HG02610 (cell line): ENCODE data around the gene ADGRG3.

Experiments
- ATAC-seq: cut with Tn5 transposase; IDR thresholded peaks from one replicate; pipeline ENCODE4 v1.9.1; 2021; ENCODE audit warnings: mild to moderate bottlenecking, moderate library complexity; ENCODE audit not compliant: unreplicated experiment

The ADGRG3 gene

GRCh38 chr16:57668263-57668571, at the start of gene ADGRG3:
TSS of gene ADGRG3 (plus strand) at chr16:57668306. CDS start at chr16:57668348, 42 bp downstream.
- no peak for ATAC-seq

- ATAC-seq = no peak
These were observed 48.9 kb upstream of the ADGRG3 start for GRCh38 chr16:57619133-57619605.

- no peak for ATAC-seq
These were observed 48.3 kb upstream of the ADGRG3 start for GRCh38 chr16:57619606-57620334.

- no peak for ATAC-seq
These were observed 47.5 kb upstream of the ADGRG3 start for GRCh38 chr16:57620335-57621231.

DNA sequence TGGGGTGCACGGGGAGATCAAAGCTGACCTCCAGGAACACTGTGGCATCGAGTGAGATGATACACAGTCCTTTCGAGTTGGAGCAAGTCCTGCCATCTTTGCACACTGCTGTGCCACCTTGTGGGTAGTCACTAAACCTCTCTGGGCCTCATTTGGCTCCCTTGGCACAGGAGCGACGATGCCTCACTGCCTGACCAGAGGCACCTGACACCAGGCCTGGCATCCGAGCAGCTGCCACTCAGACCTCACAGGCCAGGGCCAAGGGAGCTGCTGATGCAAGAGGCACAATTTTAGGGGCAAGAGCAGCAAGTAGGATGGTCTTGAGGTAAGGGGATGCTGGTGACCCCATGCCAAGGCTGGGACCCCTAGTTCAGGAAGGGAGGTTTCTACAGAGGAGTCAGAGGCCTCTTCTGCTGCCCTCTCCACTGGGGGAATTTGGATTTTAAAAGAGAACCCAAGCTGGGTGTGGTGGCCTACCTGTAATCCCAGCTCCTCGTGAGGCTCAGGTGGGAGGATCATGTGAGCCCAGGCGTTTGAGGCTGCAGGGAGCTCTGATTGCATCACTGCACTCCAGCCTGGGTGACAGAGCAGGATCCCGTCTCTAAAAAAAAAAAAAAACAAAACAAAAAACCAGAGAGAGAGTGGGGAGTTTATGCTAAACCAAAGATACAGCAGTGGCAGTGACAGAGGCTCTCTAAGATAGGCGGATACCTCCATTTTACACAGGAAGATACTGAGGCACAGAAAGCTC, 46.4 kb upstream of the ADGRG3 start:
- ATAC-seq = no peak

DNA sequence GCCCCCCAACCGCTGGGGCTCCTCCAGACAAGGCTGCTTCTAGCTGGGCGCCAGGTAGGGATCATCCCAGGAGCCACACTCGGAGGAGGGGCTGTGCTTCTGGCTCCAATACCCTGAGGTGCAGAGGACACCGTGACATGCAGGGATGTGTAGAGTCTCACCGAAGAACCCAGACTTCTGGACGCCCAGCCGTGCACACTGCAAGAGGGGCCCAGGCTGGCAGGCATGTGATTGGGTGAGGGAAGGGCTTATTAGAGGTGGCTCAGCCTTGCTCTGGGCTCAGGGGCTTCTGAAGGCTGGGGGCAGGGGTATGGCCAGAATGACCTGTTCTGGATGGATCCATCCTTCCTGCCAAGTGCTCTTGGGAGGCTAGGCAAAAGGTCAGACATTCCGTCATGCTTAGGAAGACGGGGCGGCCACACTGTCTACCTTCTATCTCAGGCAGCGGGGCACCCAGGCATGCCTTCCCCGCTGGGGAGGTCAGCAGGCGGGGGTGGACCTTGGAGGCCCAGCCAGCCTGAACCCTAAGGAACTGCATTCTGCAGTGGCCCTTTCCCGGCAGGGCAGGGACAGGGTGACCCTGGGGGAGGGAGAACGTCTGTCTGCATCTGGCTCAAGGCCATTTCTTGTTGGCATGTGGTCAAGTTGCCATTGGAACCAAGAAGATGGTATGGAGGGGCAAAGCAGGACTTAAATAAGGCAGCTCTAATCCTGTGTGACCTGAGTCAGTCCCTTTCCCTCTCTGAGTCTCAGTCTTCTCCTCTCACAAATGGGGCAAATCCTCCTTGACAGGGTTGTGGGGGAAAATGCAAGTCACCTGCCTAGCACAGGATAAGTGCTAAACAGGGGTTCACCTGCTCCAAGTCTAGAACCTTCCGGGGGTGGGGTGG, 45.5 kb upstream of the ADGRG3 start:
- no peak for ATAC-seq

DNA sequence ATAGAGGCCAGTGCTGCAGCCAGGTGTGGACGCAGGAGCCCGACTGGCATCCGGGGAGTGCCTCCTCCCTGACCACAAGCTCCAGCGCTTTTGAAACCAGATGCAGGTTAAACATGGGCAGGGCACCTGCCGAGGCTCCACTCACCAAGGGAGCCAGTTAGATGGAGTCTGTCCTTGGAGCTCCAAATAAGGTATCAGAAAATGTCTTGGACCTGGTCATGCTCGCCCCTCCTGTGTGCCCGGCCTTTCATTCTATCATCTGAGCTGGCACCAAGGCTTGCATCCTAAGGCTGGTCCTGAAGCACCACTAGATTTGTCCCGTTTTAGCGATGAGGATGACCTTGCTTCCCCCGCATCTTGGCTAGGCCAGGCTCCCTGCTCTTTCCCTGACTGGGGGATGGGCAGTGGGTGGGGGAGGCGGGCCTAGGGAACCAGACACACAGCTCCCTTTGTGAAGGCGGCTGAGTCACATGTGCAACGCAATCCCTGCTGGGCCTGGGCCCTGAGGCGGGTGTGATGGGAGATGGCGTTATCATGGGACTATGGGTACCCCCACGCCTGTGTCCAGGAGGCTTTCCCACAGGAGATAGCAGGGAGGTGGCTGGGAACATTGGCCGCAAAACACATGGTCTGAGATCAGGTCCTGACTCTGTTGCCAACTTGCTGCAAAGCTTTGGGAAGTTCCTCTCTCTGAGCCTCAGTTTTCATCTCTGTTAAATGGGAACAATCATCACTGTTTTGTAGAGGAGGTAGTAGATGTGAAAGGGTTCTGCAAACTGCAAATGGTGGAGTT, 44.7 kb upstream of the ADGRG3 start:
- no peak for ATAC-seq

DNA sequence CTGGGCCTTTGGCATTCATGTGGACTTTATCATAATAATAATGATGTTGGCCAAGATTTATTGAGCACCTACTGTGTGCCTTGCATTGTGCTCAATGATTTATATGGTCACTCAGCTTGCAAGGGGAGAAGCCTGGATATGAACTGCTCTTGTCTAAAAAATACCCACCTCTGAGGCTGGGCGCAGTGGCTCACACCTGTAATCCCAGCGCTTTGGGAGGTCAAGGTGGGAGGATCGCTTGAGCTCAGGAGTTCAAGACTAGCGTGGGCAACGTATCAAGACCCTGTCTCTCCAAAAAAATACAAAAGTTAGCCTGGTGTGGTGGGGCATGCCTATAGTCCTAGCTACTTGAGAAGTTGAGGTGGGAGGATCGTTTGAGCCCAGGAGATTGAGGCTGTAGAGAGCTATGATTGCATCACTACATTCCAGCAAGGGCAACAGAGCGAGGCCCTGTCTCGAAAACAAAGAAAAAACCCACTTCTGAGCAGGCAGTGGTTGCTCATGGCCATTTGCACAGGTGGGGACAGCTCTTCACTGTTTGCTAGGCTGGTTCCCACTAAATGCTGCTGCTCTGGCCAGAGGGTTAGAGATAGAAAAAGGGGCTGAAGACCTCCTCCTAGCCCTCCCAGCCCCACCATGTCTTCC, 43.9 kb upstream of the ADGRG3 start:
- no peak for ATAC-seq

GRCh38 chr16:57624806-57625500, 43.2 kb upstream of the ADGRG3 start:
- ATAC-seq = no peak

DNA sequence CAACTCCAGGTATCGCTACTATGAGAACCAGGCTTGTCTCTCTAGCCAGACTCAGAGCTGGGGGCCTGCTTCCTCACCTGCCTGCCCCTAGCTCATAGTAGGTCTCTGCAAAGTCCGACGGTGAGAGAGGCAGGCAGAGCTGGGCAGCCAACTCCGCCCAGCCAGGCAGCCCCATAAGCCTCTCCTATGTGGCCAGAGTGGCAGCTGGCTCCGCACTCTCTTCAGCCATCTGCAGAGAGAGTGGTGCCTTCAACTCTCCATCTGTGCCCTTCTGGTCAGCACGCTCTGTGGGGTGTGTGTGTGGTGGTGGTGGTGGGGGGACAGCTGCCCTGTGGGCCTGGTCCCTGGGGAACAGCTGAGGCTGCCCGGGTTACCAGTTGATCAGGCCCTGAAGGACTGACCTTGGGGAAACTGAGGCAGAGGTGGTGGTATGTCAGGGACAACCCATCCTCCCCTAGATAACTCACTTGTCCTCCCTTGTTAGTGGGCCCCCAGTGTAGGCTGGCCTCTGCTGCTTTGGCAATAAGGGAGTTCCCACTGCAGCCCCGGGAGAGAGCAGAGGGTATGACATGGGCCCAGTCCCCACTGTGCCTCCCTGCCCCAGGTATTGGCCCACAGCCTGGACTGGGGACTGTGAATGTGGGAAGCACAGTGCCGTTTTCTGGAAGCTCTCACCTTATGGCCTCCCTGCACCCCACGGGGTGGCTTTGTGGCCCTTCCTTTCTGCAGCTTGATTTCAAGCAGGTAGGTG, 41.5 kb upstream of the ADGRG3 start:
- no peak for ATAC-seq

GRCh38 chr16:57627184-57627871, 40.8 kb upstream of the ADGRG3 start:
- ATAC-seq = no peak

GRCh38 chr16:57628008-57628781, 39.9 kb upstream of the ADGRG3 start, which contains the start of gene ADGRG1:
TSS of gene ADGRG1 (plus strand) at chr16:57628630. CDS start at chr16:57650288, 21,658 bp downstream.
- ATAC-seq = no peak

DNA sequence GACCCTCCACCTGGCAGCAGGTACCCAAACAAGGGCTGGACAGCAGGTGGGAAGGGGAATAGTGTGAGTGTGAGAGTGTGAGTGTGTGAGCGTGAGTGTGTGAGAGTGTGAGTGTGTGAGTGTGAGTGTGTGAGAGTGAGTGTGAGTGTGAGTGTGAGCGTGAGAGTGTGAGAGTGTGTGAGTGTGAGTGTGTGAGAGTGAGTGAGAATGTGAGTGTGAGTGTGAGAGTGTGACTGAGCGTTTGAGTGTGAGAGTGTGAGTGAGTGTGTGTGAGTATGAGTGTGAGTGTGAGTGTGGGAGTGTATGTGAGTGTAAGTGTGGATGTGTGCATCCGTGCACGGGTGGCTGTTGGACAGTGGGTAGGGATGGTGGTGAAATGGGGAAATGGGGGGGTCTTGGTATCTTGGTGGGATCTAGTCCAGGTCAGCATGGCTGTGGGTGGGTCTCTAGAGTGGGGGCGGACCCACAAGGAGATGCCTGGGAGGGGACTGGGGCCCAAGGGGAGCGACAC, 39.3 kb upstream of the ADGRG3 start:
- ATAC-seq = no peak

GRCh38 chr16:57629516-57630406, 38.3 kb upstream of the ADGRG3 start:
- ATAC-seq = no peak

DNA sequence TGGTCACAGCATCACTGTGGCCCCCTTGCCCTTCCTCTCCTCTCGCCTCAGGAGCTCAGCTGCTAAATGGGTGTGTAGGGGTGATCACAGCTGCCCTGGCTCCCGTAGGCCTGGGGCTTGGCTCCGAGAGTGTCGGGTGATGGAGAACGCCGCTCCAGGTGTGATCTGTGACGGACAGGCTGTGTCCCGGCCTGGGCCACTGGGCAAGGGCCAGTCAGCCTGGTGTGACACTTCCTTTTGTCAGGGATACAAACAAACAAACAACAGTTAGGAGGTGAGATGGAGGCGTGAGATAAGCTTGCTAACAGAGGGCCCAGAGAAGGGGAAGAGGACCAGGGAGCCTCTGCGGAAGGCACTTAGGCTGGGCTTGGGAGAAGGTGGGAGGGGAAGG, 37.7 kb upstream of the ADGRG3 start:
- no peak for ATAC-seq
